Measurements from ENCODE around the gene UXS1.

The UXS1 gene

DNA sequence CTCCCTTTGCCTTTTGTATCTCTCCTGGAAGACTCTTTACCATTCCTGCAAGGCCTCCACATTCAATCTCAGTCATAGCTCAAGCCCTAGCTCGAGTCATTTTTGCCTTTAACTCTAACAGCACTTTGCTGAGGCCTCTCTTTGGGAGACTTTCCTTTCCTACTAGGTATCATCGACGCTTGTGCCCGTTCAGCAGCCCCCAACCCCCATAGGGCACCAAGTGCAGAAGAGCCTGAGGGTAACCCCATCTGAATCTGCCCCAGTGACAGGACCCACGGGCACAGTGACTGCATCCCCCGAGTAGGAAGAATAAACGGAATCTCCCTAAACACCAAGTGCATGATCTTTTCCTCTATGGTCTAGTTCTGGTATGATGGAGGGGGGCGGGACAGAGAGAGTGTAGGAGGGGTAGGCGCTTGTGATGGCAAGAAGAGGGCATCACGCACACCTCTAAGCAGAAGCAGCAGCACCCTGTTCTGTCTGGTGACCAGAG is 66.3 kb downstream of the UXS1 start:
- no peak for DNase-seq

GRCh38 chr2:106127282-106127771 is 66.8 kb downstream of the UXS1 start:
- peak; percentile 31 for DNase-seq

GRCh38 chr2:106126705-106127281 is 67.3 kb downstream of the UXS1 start:
- DNase-seq = no peak

GRCh38 chr2:106126295-106126694 is 67.8 kb downstream of the UXS1 start:
- DNase-seq = no peak

DNA sequence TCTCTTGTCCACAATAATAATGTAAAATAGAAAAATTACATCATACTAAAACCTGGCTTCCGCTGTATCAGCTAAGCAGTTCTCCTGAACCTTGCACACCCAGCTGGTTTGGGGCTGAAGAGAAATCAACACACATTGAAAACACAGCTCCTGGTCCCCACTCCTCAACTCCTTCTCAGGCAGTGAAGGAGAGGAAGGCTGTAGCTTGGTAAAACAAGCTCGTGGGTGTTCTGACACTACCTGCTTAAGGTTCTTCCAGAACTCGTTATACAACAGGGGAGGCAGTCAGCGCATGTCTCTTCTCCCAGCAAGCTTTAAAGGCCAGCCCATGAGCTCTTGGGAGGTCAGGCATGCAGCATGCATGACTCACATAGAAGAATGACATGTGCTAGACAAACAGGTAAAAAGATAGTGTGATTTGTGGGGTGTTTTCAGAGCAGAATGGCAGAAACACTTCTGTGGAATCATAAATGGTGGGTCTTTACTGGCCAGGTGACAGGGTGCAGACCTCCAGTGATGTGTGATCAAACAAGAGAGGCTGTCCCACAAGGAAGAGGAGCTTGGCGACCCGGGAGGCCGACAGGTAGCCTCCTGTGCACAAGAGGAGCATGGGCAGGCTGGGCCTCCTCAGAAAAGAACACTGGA is 69.1 kb downstream of the UXS1 start:
- no peak for DNase-seq

GRCh38 chr2:106124106-106124756 is 69.9 kb downstream of the UXS1 start:
- no peak for DNase-seq

DNA sequence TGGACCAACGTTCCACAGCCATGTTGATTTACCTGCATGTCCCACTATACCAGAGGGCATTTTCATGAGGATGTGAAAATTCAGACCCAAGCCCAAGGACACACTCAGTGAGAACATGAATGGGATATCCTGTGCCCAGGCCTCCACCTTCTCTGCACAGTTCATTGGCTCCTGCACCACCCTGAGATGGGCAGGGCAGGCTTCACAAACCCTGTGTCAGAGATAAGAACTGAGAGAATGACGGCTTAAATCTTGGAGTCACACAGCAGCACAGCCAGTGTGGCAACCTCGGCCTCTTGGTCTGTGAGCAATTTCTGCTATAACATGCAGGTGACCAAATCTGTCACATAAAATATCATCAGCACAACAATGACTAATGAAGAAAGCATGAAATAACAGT is 71.9 kb downstream of the UXS1 start:
- no peak for DNase-seq

DNA sequence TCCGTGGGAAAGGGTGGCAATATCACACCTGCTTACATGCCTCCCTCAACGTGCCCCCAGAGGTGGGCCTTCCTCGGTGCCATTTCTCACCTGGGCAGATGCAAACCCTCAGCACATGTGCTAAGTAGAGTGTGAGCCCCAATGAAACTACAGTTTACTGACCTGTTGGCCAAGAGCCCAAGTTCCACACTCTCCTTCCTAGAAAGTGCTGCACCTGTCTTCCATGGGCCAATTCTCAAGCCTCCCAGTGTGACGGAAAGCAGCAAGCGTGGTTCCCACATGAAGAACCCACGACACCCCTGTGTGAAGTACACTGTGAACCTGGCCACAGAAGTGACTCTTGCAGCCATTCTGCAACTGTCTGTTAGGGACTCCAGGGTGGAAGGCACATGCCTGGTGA is 73.7 kb downstream of the UXS1 start:
- no peak for DNase-seq

DNA sequence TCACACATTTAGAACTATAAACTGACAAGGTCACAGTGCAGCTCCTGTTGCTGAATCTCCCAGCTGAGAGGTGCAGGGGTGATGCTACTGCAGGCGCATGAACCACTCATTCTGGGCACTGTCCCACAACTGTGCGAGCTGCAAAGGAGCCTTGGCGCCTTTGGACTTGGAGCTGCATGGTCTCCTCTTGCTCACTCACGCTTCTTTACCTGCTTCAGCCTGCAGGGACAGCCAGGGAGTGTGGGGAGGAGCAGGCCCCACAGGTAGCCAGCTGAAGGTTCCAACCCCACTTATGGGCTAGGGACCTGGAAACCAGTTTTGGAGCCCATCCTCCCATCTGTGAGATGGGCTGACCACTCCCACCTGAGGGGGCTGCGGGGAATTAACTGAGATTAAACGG is 75.0 kb downstream of the UXS1 start:
- no peak for DNase-seq

DNA sequence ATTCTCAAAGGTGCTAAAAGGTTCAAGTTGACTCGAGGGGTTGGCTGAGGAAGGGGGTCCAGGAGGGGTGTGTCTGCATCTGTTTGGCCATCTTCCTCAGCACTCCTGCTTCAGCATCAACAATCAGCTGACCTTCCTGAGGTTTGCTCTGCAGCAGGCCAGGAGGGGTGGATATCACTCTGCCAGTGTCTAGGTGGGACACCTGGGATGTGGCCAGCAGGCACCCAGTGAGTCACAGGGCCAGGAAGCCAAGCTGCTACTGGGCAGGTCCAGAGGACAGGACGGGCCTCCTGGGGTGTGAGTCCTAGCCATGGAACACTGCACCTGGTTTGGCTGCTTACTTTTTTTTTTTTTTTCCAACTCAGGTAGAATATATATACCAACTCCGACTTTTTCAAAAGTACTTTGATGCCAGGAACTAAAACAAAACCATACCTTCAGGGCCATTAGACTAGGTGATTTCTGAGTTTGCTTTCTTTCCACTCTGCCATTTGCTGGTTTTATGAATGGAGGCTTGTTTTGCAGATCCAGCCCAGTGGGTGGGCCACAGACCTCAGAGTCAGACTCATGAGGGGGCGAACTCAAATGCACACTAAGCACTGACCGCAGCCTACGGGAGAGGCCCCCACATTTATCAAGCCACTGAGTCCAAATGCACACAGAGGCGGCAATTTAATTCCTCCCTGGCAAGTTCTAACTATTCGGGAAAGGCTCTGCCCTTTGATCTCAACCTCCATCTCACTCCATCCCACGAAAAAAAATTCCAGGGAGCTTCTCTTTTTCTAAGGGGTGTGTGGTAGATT is 76.0 kb downstream of the UXS1 start:
- DNase-seq = no peak

- no peak for DNase-seq
Measured at GRCh38 chr2:106117347-106117746, 76.8 kb downstream of the UXS1 start.

DNA sequence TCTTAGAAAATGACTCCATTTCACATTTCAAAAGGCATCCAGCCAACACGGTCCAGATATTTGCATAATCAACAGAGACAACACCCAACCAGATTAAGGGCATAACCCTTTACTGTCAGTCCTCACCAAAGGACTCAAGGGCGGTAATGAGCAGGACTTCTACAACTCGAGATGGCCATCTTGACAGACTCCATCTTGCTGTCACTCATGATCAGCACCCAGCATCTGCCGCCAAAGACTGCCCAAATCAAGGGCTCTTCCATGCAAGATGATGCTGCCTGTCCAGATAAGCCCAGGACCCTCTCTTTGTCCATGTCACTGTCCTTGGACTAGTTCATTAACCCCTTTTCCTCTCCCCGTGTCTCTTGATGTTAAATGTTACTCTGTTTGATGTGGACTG is 77.9 kb downstream of the UXS1 start:
- no peak for DNase-seq

DNA sequence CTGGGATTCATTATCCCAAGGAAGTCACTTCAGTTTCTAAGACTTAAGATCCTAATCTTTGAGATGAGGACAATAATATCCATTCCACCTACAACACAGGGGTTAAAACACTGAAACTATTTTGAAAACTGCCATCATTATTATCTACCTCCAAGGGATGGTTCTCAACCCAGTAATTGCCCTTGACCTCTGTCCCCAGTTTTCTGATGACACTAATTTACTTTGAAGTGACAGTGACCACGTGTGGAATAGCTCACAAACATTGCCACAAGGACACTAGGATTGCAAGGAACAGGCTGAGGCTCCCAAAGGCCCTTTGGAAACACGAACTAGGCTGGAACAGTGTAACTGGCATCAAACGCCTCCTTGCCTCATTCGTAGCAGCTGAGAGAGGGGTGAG is 78.4 kb downstream of the UXS1 start:
- no peak for DNase-seq

DNA sequence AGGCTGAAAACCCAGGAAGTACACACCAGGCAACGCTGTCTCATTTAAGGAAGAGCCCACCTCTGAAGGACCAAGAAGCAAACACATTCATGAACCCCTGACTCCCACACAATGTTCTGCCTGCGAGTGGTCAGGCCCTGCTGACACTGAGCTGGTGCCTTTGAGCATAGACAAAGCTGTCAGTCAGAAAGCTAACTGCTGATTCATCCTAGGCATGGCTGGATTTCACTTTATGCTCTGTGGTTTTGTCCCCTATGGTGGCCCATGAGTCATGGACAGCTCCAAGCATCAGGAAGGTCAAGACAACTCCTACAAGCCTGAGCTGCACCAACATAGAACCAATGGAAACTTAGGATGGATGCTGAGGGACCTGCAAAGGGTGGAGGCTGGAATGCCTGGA is 78.9 kb downstream of the UXS1 start:
- peak; percentile 63 for DNase-seq

DNA sequence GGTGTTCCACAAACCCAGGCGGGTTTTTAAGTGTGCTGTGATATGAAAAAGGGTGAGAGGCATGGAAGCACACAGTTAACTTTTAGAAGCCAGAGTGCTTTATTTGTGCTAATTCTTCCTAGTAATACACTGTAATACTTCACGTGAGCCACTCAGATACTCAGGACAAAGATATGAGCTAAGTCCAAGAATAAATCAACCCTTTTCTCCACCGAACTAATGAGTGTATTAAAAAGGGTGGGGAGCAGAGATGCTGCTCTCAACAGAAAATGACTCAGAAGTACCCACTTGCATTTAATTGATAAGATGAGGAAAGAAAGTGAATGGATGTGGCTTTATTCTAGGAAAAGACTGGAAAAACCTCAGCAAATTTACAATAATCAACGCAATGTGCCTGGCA is 79.9 kb downstream of the UXS1 start:
- DNase-seq = no peak

- no peak for DNase-seq
Measured at GRCh38 chr2:106113361-106113966, 80.6 kb downstream of the UXS1 start.

GRCh38 chr2:106111882-106112571 is 82.1 kb downstream of the UXS1 start:
- no peak for DNase-seq

GRCh38 chr2:106109675-106110424 is 84.3 kb downstream of the UXS1 start:
- DNase-seq = no peak

- no peak for DNase-seq
Measured at GRCh38 chr2:106108791-106109190, 85.3 kb downstream of the UXS1 start.

DNA sequence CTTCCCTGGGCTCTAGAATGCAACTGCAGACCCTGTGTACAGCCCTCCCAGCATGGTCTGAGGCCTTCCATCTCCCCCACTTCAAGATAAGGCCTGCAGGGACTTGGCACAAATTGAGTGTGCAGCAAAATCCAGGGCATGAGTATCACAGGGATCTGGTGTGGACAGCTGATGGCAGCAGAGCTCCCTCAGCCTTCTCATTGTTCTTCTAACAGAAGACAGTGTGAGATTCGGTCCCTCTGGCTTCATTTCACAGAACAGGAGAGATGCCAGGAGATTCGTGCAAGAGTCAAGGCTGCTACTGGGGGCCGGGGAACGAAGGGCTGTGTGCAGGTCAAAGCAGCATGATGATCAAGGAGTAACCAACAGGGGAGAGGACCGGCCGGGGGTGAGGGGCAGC is 85.8 kb downstream of the UXS1 start:
- no peak for DNase-seq

- peak; percentile 17 for DNase-seq
Measured at GRCh38 chr2:106107509-106108131, 86.5 kb downstream of the UXS1 start.

Measured in HCEC 1CT (cell line).